HG03108 (cell line): ENCODE data around the gene PUM2.

ENCODE experiments used
- ATAC-seq: cut with Tn5 transposase; IDR thresholded peaks from one replicate; pipeline ENCODE4 v1.9.1; 2021; ENCODE audit warnings: moderate library complexity; ENCODE audit not compliant: unreplicated experiment

PUM2 gene

GRCh38 chr2:20349513-20349921 is 1.1 kb downstream of the PUM2 start:
- ATAC-seq: no peak

DNA sequence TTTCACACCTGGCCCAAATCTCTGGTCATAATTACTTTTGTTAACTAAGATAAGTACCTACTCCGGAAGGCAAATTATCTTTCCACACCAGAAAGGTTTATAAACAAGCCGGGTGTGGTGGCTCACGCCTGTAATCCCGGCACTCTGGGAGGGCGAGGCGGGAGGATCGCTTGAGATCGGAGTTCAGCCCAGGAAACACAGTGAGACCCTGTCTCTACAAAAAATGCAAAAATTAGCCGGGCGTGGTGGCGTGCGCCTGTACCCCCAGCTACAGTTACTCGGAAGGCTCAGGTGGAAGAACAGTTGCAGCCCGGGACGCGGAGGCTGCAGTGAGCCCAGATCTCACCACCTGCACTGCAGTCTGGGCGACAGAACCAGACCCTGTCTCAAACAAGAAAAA is 2.1 kb downstream of the PUM2 start:
- no peak for ATAC-seq

DNA sequence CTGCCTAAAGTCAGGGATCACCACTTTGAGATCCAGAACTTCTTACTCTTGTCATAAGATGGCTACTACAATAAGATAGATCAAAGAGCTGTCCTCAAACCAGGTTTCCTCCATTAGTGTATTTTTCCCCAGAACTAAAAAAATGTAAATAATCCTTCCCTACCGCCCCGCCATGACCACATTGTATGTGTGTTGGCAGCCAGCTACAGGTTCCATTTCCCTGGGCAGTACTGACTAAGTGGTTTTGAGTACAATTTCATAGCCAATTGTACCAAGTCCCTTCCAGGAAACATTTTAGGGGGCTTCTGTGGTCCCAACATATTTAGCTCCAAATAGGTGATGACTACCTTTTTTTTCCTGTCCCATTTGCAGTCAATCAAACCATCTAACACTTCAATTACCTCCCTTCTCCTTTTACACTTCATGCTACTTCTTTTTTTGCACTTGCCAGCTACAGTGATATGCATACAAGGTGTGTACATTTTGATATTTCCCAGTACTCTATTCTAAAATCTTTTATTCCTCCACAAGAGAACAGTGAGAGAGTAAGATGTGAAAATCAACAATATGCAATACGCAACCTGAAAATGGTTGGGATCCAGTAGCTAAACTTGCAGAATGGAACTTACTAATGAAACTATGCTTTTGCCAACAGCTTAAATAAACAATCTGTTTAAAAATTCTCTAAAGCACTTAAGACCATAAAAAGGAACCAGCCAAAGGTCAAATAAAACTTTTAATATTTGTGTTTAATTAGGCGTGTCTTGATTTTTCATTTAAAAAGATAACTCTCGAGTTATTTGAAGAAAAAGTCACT is 3.9 kb downstream of the PUM2 start:
- no peak for ATAC-seq

- ATAC-seq: no peak
Measured at GRCh38 chr2:20343128-20343527, 7.5 kb downstream of the PUM2 start.

DNA sequence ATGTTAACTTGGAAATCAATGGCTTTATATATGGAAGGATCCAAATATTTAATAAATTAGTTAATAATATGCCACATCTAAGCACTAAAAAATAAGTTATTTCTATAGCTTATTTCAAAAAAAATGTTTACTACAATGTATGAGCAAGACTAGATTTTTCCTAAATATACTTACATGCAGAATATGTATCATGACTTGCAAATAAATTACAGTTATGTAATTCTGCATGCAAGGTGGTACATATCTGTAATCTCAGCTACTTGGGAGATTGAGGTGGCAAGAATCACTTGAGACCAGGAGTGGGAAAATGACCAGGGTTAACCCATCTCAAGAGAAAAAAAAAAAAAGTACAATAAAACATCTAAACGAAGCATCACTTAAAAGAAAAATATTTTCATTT is 11.6 kb downstream of the PUM2 start:
- no peak for ATAC-seq

GRCh38 chr2:20334605-20335203 is 15.9 kb downstream of the PUM2 start:
- no peak for ATAC-seq

DNA sequence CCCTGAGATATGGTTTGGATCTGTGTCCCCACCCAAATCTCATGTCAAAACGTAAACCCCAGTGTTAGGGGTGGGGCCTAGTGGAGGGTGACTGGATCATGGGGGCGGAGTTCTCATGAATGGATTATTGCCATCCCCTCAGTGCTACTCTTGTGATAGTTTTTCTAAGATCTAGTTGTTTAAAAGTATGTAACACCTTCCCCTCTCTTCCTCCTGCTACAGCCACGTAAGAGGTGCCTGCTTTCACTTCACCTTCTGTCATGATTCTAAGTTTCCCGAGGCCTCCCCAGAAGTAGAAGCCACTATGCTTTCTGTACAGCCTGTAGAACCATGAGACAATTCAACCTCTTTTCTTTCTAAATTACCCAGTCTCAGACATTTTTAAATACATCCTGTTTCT is 16.9 kb downstream of the PUM2 start:
- no peak for ATAC-seq

DNA sequence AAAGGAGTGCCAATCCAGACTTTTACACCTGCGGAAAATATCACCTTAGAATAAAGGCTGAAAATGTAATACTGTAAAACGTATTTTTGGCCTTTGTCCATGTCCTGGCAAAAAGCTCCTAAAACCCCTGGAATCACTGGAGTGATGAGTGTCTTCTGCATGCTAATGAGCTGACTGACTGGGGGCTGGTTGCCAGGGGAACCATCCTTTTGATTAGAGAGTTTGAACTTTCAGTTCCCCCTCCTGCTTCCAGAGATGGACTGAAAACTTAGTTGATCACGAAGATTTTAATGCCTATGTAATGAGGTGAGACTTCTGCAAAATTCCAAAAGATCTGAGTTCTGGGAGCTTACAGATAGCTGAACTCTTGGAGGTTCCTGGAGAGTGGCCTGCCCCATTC is 20.5 kb downstream of the PUM2 start:
- no peak for ATAC-seq

DNA sequence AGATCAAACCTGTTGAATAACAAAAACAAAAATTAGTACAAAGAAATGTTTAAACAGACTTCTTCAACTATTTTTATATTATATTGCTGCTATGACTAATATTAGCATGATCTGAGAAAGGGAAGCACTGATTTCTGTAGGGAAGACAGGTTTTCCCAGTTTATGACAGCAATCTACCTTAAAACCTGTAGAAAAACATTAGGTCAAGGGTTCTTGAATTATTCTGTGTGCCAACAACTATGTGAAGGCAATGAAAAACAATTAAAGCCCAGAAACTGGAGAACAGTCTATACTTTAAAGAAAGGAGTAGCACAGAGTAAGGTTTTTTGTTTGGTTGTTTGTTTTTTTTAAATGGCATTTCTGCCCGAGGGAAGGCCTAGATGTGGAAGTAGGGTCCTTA is 23.3 kb downstream of the PUM2 start:
- no peak for ATAC-seq

GRCh38 chr2:20326163-20326780 is 24.4 kb downstream of the PUM2 start:
- ATAC-seq: no peak

GRCh38 chr2:20322527-20323300 is 27.9 kb downstream of the PUM2 start:
- ATAC-seq: no peak

DNA sequence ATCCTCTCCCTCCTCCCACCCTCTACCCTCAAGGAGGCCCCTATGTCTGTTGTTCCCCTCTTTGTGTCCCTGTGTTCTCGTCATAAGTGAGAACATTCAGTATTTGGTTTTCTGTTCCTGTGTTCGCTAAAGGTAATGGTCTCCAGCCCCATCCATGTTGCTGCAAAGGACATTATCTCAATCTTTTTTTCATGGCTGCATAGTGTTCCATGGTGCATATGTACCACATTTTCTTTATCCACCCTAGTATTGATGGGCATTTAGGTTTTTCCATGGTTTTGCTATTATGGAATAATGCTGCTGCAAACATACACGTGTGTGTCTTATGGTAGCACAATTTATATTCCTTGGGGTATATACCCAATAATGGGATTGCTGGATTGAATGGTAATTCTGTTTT is 33.0 kb downstream of the PUM2 start:
- ATAC-seq: no peak

GRCh38 chr2:20317197-20317596 is 33.4 kb downstream of the PUM2 start:
- no peak for ATAC-seq

DNA sequence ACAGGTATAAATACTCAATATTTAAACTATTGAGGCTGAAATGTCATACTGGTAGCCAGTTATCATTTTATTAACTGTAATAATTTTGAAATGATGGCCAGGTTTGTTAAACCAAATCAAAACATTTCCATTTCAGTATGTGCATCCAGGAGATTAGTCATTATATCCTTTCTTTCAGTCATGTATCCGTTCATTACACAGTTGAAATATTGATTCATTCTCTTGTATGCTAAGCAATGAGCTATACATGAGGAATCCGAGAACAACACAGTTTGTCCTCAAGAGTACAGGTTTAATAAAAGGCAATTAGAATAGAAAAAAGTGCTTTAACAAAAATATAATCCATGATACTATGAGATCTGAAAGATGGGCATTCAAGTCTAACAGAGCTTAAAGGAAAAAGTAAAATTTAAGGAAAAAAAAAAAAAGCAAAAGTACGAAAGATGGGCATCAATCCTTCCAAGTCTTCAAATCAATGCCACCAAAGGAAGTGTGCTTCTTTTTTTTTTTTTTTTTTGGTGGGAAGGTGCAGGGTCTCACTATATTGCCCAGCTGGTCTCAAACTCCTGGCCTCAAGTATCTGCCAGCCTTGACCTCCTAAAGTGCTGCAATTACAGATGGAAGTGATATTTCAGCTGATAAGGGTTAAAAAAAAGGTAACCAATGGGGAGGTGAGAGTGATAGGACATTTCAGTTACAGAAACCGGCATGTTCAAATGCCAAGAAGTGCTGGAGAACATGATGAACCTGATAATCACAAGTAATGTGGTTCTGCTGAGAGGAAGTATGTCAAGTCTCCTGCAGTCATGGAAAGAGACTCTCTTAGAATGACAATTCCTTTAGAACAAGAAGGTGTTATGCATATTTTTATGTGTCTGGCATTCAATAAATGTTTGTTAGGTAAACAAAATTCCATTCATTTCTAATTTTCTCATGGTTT is 35.8 kb downstream of the PUM2 start:
- ATAC-seq: no peak

- ATAC-seq: no peak
Measured at GRCh38 chr2:20313659-20314058, 37.0 kb downstream of the PUM2 start.

DNA sequence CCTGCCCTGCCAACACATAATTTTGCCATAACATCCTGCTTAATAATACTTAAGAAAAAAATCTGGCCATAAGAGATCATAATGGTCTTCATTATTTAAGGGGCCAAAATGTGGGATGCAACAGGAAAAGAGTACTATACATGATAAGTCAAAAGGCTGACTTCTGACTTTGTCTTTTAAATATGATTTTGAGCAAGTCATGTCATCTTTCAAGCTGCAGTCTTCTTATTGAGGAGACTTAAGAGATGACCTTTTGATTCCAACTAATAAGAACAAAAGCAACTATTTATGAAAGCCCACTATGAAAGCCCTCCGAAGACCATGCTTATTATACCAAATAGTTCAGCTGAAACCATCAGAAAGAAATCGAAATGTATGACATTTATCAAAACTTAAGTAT is 41.6 kb downstream of the PUM2 start:
- ATAC-seq: no peak

DNA sequence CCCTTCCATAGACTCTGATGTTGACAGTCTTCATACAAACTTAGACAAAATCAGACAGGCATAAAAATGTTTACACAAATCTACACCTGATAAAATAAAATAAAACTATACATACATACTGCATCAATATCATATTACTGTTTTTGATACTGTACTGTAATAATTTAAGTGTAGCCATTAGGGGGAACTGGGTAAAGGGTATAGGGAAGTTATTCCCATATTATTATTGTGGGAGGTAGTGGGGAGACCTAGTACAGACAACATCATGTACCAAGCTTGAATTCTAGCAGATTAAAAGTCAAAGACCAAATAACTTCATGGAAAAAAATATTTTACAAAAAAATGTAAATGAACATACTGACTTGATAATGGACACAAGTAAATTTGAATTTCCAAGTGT is 43.3 kb downstream of the PUM2 start:
- no peak for ATAC-seq

- no peak for ATAC-seq
Measured at GRCh38 chr2:20304411-20304810, 46.2 kb downstream of the PUM2 start.

DNA sequence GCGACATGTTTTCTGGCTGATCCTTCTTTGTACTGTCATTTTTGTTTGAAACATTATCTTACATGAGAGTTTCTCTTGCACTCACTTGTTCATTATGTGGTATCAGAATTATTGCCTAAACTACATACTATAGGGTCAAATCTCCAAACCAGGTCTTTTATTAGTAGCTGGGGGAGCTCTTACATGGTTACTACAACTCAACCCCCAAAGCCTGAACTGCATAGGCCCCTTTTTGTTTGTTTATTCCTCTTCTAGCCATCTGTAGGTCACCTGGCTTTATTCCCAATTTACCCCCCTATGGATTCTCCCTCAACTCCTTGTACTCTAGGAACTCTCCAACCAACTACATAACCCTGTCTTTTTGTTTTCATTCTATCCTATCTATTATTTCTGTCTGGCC is 46.7 kb downstream of the PUM2 start:
- ATAC-seq: no peak

GRCh38 chr2:20302019-20302418 is 48.6 kb downstream of the PUM2 start:
- no peak for ATAC-seq
